ENCODE data around the gene PCCA. TPM values are rescaled to one million over a fixed set of nuclear protein-coding genes. Genes with fewer than 3 reads are reported as not detected.

The PCCA gene
- total RNA-seq, 4 donors from 2014 or later = 46.9 to 66.0 (median 49.4) TPM

GRCh38 chr13:100262404-100262803 lies 173.5 kb downstream of the PCCA start:
- DNase-seq = no peak
- no peaks in the 10 kb centered on the region for H3K36me3 ChIP-seq
- H3K27me3 ChIP-seq = no peaks in the 10 kb centered on the region
- H3K4me3 ChIP-seq = no peak overlapping the region
- H3K27ac ChIP-seq = no peak overlapping the region
- no peak for TF ChIP-seq POLR2A (IDR thresholded peaks at IDR 0.05)
- TF ChIP-seq, protein P1, sequence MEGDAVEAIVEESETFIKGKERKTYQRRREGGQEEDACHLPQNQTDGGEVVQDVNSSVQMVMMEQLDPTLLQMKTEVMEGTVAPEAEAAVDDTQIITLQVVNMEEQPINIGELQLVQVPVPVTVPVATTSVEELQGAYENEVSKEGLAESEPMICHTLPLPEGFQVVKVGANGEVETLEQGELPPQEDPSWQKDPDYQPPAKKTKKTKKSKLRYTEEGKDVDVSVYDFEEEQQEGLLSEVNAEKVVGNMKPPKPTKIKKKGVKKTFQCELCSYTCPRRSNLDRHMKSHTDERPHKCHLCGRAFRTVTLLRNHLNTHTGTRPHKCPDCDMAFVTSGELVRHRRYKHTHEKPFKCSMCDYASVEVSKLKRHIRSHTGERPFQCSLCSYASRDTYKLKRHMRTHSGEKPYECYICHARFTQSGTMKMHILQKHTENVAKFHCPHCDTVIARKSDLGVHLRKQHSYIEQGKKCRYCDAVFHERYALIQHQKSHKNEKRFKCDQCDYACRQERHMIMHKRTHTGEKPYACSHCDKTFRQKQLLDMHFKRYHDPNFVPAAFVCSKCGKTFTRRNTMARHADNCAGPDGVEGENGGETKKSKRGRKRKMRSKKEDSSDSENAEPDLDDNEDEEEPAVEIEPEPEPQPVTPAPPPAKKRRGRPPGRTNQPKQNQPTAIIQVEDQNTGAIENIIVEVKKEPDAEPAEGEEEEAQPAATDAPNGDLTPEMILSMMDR (IDR thresholded peaks at IDR 0.05) = no peak
- H3K9me3 ChIP-seq = no peaks in the 10 kb centered on the region
- H3K4me1 ChIP-seq = no peaks in the 10 kb centered on the region

- Histone ChIP-seq H3K4me3 (no peak overlapping the region), H3K4me1 (no peaks in the 10 kb centered on the region), H3K27me3 (no peaks in the 10 kb centered on the region), H3K27ac (no peak overlapping the region), H3K36me3 (peaks cover 0 to 4% (median 0%) of the 10 kb centered on the region in 3 donors), H3K9me3 (no peaks in the 10 kb centered on the region)
- DNase-seq = no peak
- TF ChIP-seq POLR2A (IDR thresholded peaks at IDR 0.05) = no peak
- TF ChIP-seq, protein P1 (IDR thresholded peaks at IDR 0.05) = no peak
These were observed 177.1 kb downstream of the PCCA start for GRCh38 chr13:100266026-100266425.

GRCh38 chr13:100269837-100270236 lies 180.9 kb downstream of the PCCA start:
- Histone ChIP-seq H3K27me3 (no peaks in the 10 kb centered on the region), H3K4me3 (no peak overlapping the region), H3K27ac (no peak overlapping the region), H3K9me3 (no peaks in the 10 kb centered on the region), H3K36me3 (peaks cover 0 to 4% (median 0%) of the 10 kb centered on the region in 3 donors), H3K4me1 (no peaks in the 10 kb centered on the region)
- peak in 1 of 3 donors; percentile 51 for DNase-seq
- TF ChIP-seq, protein P1 (IDR thresholded peaks at IDR 0.05) = no peak
- no peak for TF ChIP-seq POLR2A (IDR thresholded peaks at IDR 0.05)

DNA sequence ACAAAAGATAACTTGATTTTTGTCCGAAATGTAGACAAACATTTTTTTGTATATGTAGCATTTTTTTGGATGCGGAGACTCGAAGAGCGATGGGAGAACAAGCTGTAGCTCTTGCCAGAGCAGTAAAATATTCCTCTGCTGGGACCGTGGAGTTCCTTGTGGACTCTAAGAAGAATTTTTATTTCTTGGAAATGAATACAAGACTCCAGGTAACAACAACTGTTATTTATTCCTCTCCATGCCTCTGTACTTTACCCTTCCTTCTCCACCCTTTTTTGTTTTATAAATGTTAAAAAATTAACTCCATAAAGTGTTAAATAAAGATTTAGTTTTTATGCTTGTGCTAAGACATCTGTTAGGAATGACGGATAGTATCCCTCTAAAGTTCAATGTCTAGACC lies 184.2 kb downstream of the PCCA start:
- Histone ChIP-seq H3K9me3 (no peaks in the 10 kb centered on the region), H3K4me1 (no peaks in the 10 kb centered on the region), H3K4me3 (no peak overlapping the region), H3K27me3 (no peaks in the 10 kb centered on the region), H3K36me3 (peaks cover 0 to 4% (median 0%) of the 10 kb centered on the region in 3 donors), H3K27ac (no peak overlapping the region)
- no peak for DNase-seq
- no peak for TF ChIP-seq POLR2A (IDR thresholded peaks at IDR 0.05)
- TF ChIP-seq, protein P1 (IDR thresholded peaks at IDR 0.05) = no peak

- Histone ChIP-seq H3K4me3 (no peak overlapping the region), H3K27ac (no peak overlapping the region), H3K9me3 (no peaks in the 10 kb centered on the region), H3K36me3 (peaks cover 0 to 3% (median 0%) of the 10 kb centered on the region in 3 donors), H3K4me1 (no peaks in the 10 kb centered on the region), H3K27me3 (no peaks in the 10 kb centered on the region)
- TF ChIP-seq POLR2A (IDR thresholded peaks at IDR 0.05) = no peak
- TF ChIP-seq, protein P1 (IDR thresholded peaks at IDR 0.05) = no peak
- DNase-seq = no peak
These were observed 184.7 kb downstream of the PCCA start for GRCh38 chr13:100273552-100273951.

- no peak overlapping the region for H3K27ac ChIP-seq
- no peak overlapping the region for H3K4me3 ChIP-seq
- H3K36me3 ChIP-seq = no peaks in the 10 kb centered on the region
- TF ChIP-seq, protein P1 (IDR thresholded peaks at IDR 0.05) = no peak
- no peak for TF ChIP-seq POLR2A (IDR thresholded peaks at IDR 0.05)
- DNase-seq = no peak
- H3K4me1 ChIP-seq = no peaks in the 10 kb centered on the region
- H3K9me3 ChIP-seq = no peaks in the 10 kb centered on the region
- no peaks in the 10 kb centered on the region for H3K27me3 ChIP-seq
These were observed 186.1 kb downstream of the PCCA start for GRCh38 chr13:100274942-100275506.

All from Peyer's patch (tissue), 4 donors.